ENCODE measurements around the gene CDH13. TPM values are rescaled to one million over a fixed set of nuclear protein-coding genes. Genes with fewer than 3 reads are reported as not detected.
A peak's percentile ranks its signal among the peaks of the same experiment; 100 is the strongest.

The CDH13 gene
- total and polyA plus RNA-seq, 2 donors (not counting 3 experiments of a cell fraction or from before 2014, with no cell fraction given), result 96.6 to 124 TPM

- Histone ChIP-seq H3K9me1 (replicated peaks; ENCODE audit: control insufficient read depth, extremely low read depth, insufficient read depth, low read length) (no peaks in the 10 kb centered on the region), H3K9ac (replicated peaks; ENCODE audit: extremely low read depth, insufficient read depth, low read length) (no peak overlapping the region), H3K9me3 (replicated peaks; ENCODE audit: control insufficient read depth, insufficient read depth, low read length) (no peaks in the 10 kb centered on the region), H3K4me3 (replicated peaks in 1 of 3; ENCODE audit: insufficient read depth in 1 of 3, low read depth in 1 of 3, low read length in 3 of 3) (no peak overlapping the region), H3K4me2 (ENCODE audit: insufficient read depth, low read length) (peak overlapping the region; percentile 75), H2AFZ (ENCODE audit: low read depth, low read length) (no peak overlapping the region), H4K20me1 (replicated peaks; ENCODE audit: control insufficient read depth, extremely low read depth, insufficient read depth, low read length) (no peaks in the 10 kb centered on the region), H3K27ac (ENCODE audit: insufficient read depth, low read depth, low read length) (peak overlapping the region; percentile 91), H3K4me1 (ENCODE audit: control insufficient read depth, extremely low read depth, insufficient read depth, low read length) (peaks cover 31% of the 10 kb centered on the region), H3K79me2 (ENCODE audit: control insufficient read depth, insufficient read depth, low read length) (peaks cover 3% of the 10 kb centered on the region), H3K36me3 (ENCODE audit: control insufficient read depth in 2 of 2, extremely low read depth in 1 of 2, insufficient read depth in 2 of 2, low read length in 2 of 2) (no peaks in the 10 kb centered on the region), H3K27me3 (ENCODE audit: control insufficient read depth in 2 of 2, insufficient read depth in 2 of 2, low read length in 2 of 2) (no peaks in the 10 kb centered on the region)
- TF ChIP-seq POLR2A (IDR thresholded peaks at IDR 0.05; ENCODE audit: low read depth, low read length) (no peak), GATA2 (IDR thresholded peaks at IDR 0.05; ENCODE audit: insufficient read depth, insufficient read length, low read depth, low read length) (no peak), FOS (IDR thresholded peaks at IDR 0.05; ENCODE audit: borderline replicate concordance, insufficient read depth, low read length) (no peak), POLR2AphosphoS5 (IDR thresholded peaks at IDR 0.05; ENCODE audit: insufficient read depth, low read depth, low read length) (no peak), MYC (IDR thresholded peaks at IDR 0.05; ENCODE audit: low read depth, low read length) (no peak), EZH2 (IDR thresholded peaks at IDR 0.05; ENCODE audit: borderline replicate concordance, low read depth, low read length, severe bottlenecking) (no peak), JUN (IDR thresholded peaks at IDR 0.05; ENCODE audit: borderline replicate concordance, insufficient read depth, insufficient read length, low read depth) (no peak)
- TF ChIP-seq, protein P1, sequence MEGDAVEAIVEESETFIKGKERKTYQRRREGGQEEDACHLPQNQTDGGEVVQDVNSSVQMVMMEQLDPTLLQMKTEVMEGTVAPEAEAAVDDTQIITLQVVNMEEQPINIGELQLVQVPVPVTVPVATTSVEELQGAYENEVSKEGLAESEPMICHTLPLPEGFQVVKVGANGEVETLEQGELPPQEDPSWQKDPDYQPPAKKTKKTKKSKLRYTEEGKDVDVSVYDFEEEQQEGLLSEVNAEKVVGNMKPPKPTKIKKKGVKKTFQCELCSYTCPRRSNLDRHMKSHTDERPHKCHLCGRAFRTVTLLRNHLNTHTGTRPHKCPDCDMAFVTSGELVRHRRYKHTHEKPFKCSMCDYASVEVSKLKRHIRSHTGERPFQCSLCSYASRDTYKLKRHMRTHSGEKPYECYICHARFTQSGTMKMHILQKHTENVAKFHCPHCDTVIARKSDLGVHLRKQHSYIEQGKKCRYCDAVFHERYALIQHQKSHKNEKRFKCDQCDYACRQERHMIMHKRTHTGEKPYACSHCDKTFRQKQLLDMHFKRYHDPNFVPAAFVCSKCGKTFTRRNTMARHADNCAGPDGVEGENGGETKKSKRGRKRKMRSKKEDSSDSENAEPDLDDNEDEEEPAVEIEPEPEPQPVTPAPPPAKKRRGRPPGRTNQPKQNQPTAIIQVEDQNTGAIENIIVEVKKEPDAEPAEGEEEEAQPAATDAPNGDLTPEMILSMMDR (IDR thresholded peaks at IDR 0.05; ENCODE audit: extremely low read depth in 1 of 2, insufficient read depth in 1 of 2, low read depth in 1 of 2, low read length in 2 of 2), result no peak
- TF ChIP-seq, protein P2, sequence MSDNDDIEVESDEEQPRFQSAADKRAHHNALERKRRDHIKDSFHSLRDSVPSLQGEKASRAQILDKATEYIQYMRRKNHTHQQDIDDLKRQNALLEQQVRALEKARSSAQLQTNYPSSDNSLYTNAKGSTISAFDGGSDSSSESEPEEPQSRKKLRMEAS (IDR thresholded peaks at IDR 0.05; ENCODE audit: insufficient read depth, insufficient read length), result no peak
- DNase-seq (ENCODE audit: low read depth, low spot score) (no peak), FAIRE-seq (no peak)
- CTCF ChIA-PET, result interaction anchor here (1.0 to 1.6 kb wide), 2 partner anchors 59 to 249 kb away, joined by 3 to 11 read pairs; no protein-coding TSS in a partner anchor
- POLR2A ChIA-PET, result no interaction called here
- intact Hi-C loops (cut with micrococcal nuclease) (loop anchor here (1.0 to 5.0 kb wide), 9 partner anchors 18 to 359 kb away; no protein-coding TSS in a partner anchor), dilution Hi-C loops (cut with MboI; ENCODE audit: extremely low pct_ligation_motif_present, low sequenced_read_pairs) (no loop called here)
- BruUV-seq (replicated peaks), result no TSS peak
Observed at GRCh38 chr16:82996814-82997213, 370.0 kb downstream of the CDH13 start.

Measured in endothelial cell of umbilical vein (primary cell).